ENCODE data around the gene B3GNT7. TPM values are rescaled to one million over a fixed set of nuclear protein-coding genes. Genes with fewer than 3 reads are reported as not detected.
A peak's percentile ranks its signal among the peaks of the same experiment; 100 is the strongest.
"Not testable (repeated sequence)": the region's sequence is repeated elsewhere in the genome, so short reads cannot be mapped to it uniquely, and the experiment has no call there.

B3GNT7 gene
- total RNA-seq, 1 donor from 2014 or later: 5.6 TPM

DNA sequence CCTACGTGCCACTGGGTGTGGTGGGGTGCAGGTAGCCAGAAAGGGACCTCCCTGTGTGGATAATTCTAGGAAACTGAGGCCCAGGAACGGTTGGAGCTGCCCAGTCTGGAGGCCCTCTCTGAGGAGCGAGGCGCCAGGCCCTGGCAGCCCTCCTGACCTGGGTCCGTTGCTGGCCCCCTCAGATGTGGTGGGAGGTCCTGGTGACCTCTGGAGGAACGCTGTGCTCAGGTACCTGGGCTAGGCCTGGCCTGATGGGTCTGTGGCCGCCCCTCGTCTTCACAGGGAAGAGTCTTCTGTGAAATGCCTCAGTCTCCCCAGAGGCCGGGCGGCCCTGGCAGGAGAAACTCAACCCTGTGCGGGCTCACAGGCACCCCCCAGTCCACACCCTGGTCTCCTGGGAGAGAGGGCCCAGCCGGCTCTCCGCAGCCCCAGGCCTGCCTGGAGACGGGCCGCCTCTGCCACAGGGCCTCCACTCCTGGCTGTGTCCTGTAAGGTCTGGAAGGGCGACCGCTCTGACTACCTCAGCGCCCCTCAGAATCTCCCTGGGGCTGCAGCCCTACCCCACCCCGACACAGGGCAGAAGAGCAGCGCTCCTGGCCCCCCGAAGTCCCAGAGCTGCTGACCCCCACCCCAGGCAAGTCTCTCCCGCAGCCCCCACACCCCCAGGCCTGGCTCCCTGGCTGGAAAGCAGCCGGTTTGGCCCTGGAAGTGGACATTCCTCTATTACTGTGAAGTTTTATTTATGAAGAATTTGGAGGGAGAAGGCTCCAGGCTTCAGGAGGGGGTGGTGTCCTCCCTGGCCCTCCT lies 3.7 kb downstream of the B3GNT7 start:
- H3K27me3 Mint-ChIP-seq (ENCODE audit: low read depth): peaks cover 19% of the 10 kb centered on the region
- TF ChIP-seq, protein P1, sequence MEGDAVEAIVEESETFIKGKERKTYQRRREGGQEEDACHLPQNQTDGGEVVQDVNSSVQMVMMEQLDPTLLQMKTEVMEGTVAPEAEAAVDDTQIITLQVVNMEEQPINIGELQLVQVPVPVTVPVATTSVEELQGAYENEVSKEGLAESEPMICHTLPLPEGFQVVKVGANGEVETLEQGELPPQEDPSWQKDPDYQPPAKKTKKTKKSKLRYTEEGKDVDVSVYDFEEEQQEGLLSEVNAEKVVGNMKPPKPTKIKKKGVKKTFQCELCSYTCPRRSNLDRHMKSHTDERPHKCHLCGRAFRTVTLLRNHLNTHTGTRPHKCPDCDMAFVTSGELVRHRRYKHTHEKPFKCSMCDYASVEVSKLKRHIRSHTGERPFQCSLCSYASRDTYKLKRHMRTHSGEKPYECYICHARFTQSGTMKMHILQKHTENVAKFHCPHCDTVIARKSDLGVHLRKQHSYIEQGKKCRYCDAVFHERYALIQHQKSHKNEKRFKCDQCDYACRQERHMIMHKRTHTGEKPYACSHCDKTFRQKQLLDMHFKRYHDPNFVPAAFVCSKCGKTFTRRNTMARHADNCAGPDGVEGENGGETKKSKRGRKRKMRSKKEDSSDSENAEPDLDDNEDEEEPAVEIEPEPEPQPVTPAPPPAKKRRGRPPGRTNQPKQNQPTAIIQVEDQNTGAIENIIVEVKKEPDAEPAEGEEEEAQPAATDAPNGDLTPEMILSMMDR (IDR thresholded peaks at IDR 0.05; ENCODE audit: unreplicated experiment): no peak

DNA sequence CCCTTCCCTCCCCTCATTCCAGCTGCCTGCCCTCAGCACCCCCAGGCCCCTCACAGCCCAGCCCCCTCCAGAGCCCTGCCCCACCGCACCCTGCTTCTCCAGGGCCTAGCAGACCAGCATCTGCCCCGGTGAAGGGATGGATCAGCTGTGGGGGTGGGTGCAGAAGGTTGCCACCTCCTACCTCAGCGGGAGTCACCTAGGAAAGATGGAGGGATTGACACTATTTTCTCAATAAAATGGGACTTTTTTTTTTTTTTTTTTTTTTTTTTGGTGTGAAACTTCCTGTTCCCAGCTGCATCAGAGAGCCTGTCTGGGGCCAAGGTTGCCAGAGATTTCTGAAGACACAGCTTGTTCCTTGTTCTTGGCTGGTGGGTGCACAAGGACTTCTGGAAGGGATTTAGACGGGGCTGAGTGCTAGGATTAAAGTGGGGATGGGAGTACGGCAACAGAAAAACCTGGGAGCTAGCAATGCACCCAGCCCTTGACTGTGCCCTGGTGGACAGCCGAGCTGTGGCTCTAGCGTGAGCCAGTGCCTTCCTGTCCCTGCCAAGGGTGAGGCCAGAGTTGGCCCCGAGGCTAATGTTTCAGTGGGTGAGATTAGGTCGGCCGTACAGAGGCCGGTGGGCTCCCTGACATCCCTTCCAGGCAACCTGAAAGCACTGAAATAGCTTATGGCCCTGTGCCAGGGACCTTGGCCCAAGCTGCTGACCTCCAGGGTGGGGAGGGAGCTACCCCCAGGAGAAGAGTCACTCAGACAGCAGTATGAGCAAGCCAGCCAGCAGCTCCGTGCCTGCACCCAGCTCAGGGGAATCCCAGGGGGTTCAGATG lies 4.6 kb downstream of the B3GNT7 start:
- TF ChIP-seq, protein P1 (IDR thresholded peaks at IDR 0.05; ENCODE audit: unreplicated experiment): no peak
- DNase-seq (ENCODE audit: low spot score in 2 of 2, unreplicated experiment in 2 of 2): no peak
- peaks cover 30% of the 10 kb centered on the region for H3K4me1 Mint-ChIP-seq
- H3K4me3 Mint-ChIP-seq: no peak overlapping the region
- peaks cover 4% of the 10 kb centered on the region for H3K36me3 Mint-ChIP-seq
- no peaks in the 10 kb centered on the region for H3K9me3 Mint-ChIP-seq
- H3K27me3 Mint-ChIP-seq (ENCODE audit: low read depth): peaks cover 12% of the 10 kb centered on the region
- H3K27ac Mint-ChIP-seq: peak overlapping the region; percentile 56

More for the DNA sequence above, 3.7 kb downstream of the B3GNT7 start:
- peaks cover 35% of the 10 kb centered on the region for H3K4me1 Mint-ChIP-seq
- H3K27ac Mint-ChIP-seq: no peak overlapping the region
- peaks cover 4% of the 10 kb centered on the region for H3K36me3 Mint-ChIP-seq
- H3K9me3 Mint-ChIP-seq: no peaks in the 10 kb centered on the region
- DNase-seq (ENCODE audit: low spot score in 2 of 2, unreplicated experiment in 2 of 2): no peak
- H3K4me3 Mint-ChIP-seq: no peak overlapping the region

DNA sequence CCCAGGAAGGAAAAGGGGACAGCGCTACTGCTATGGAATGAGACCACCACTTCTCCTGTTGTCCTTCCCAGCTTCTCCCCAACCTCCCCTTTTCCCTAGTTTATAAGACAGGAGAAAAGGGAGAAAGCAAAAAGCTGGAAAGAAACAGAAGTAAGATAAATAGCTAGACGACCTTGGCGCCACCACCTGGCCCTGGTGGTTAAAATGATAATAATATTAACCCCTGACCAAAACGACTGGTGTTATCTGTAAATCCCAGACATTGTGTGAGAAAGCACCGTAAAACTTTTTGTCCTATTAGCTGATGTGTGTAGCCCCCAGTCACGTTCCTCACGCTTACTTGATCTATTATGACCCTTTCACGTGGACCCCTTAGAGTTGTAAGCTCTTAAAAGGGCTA lies 5.2 kb downstream of the B3GNT7 start:
- not testable (repeated sequence) for H3K9me3 Mint-ChIP-seq; H3K36me3 Mint-ChIP-seq; DNase-seq (ENCODE audit: low spot score in 2 of 2, unreplicated experiment in 2 of 2); H3K4me3 Mint-ChIP-seq
- H3K4me1 Mint-ChIP-seq: peaks cover 34% of the 10 kb centered on the region
- peaks cover 10% of the 10 kb centered on the region for H3K27me3 Mint-ChIP-seq (ENCODE audit: low read depth)
- peak overlapping the region; percentile 56 for H3K27ac Mint-ChIP-seq

DNA sequence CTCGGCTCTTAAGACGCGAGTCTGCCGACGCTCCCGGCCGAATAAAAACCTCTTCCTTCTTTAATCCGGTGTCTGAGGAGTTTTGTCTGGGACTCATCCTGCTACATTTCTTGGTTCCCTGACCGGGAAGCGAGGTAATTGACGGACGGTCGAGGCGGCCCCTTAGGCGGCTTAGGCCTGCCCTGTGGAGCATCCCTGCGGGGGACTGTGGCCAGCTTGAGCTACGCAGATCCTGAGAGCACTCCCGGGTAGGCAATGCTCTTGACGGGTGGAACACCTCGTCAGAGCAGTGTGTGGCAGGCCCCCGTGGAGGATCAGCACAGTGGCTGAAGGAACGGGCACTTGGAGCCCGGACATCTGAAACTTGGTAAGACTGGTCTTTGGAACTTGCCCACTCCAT lies 5.6 kb downstream of the B3GNT7 start:
- H3K9me3 Mint-ChIP-seq; H3K36me3 Mint-ChIP-seq; H3K4me3 Mint-ChIP-seq; DNase-seq (ENCODE audit: low spot score in 2 of 2, unreplicated experiment in 2 of 2): not testable (repeated sequence)
- Mint-ChIP-seq H3K27ac (peak overlapping the region; percentile 21), H3K4me1 (peaks cover 37% of the 10 kb centered on the region), H3K27me3 (ENCODE audit: low read depth) (peaks cover 10% of the 10 kb centered on the region)

DNA sequence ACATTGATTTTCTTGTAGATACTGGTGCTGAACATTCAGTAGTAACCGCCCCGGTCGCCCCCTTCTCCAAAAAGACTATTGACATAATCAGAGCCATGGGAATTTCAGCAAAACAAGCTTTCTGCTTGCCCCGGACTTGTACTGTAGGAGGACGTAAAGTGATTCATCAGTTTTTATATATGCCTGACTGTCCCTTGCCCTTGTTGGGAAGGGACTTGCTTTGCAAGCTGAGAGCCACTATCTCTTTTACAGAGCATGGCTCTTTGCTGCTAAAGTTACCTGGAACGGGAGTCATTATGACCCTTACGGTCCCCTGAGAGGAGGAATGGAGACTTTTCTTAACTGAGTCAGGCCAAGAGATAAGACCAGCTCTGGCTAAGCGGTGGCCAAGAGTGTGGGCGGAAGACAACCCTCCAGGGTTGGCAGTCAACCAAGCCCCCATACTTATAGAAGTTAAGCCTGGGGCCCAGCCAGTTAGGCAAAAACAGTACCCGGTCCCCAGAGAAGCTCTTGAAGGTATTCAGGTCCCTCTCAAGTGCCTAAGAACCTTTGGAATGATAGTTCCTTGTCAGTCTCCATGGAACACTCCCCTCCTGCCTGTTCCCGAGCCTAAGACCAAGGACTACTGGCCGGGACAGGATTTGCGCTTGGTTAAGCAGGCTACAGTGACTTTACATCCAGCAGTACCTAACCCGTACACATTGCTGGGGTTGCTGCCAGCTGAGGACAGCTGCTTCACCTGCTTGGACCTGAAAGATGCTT lies 8.1 kb downstream of the B3GNT7 start:
- not testable (repeated sequence) for H3K27me3 Mint-ChIP-seq (ENCODE audit: low read depth); H3K36me3 Mint-ChIP-seq; DNase-seq (ENCODE audit: low spot score in 2 of 2, unreplicated experiment in 2 of 2); H3K4me3 Mint-ChIP-seq; H3K9me3 Mint-ChIP-seq
- Mint-ChIP-seq H3K27ac (peak overlapping the region; percentile 75), H3K4me1 (peaks cover 34% of the 10 kb centered on the region)

DNA sequence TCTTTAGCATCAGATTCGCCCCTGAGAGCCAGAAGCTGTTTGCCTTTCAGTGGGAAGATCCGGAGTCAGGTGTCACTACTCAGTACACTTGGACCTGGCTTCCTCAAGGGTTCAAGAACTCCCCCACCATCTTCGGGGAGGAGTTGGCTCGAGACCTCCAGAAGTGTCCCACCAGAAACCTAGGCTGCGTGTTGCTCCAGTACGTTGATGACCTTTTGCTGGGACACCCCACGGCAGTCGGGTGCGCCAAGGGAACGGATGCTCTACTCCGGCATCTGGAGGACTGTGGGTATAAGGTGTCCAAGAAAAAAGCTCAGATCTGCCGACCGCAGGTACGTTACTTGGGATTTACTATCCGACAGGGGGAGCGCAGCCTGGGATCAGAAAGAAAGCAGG lies 8.7 kb downstream of the B3GNT7 start:
- not testable (repeated sequence) for H3K4me3 Mint-ChIP-seq; H3K36me3 Mint-ChIP-seq; H3K27me3 Mint-ChIP-seq (ENCODE audit: low read depth)

DNA sequence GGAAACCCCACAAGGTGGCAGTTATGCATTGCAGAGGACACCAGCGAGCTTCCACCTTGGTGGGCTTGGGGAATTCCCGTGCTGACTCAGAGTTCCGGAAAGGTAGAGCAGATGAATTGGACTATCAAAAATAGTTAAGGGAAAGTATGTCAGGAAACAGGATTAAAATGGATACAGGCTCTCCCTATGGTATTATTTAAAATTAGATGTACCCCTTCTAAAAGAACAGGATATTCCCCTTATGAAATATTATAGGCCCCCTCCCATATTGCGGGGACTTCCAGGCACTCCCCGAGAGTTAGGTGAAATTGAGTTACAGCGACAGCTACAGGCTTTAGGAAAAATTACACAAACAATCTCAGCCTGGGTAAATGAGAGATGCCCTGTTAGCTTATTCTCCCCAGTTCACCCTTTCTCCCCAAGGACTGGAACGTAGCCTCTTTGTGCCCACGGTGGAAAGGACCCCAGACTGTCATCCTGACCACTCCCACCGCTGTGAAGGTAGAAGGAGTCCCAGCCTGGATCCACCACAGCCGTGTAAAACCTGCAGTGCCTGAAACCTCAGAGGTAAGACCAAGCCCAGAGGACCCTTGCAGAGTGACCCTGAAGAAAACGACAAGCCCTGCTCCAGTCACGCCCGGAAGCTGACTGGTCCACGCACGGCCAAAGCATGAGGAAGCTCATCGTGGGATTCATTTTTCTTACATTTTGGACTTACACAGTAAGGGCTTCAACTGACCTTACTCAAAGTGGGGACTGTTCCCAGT lies 10.3 kb downstream of the B3GNT7 start:
- Mint-ChIP-seq H3K4me1 (peaks cover 24% of the 10 kb centered on the region), H3K27ac (peak overlapping the region; percentile 77)
- not testable (repeated sequence) for H3K27me3 Mint-ChIP-seq (ENCODE audit: low read depth); H3K9me3 Mint-ChIP-seq; H3K4me3 Mint-ChIP-seq; H3K36me3 Mint-ChIP-seq; DNase-seq (ENCODE audit: low spot score in 2 of 2, unreplicated experiment in 2 of 2)
- TF ChIP-seq, protein P1 (IDR thresholded peaks at IDR 0.05; ENCODE audit: unreplicated experiment): peak; percentile 27

More for the DNA sequence above, 8.7 kb downstream of the B3GNT7 start:
- peaks cover 34% of the 10 kb centered on the region for H3K4me1 Mint-ChIP-seq
- not testable (repeated sequence) for DNase-seq (ENCODE audit: low spot score in 2 of 2, unreplicated experiment in 2 of 2); H3K9me3 Mint-ChIP-seq; H3K27ac Mint-ChIP-seq

DNA sequence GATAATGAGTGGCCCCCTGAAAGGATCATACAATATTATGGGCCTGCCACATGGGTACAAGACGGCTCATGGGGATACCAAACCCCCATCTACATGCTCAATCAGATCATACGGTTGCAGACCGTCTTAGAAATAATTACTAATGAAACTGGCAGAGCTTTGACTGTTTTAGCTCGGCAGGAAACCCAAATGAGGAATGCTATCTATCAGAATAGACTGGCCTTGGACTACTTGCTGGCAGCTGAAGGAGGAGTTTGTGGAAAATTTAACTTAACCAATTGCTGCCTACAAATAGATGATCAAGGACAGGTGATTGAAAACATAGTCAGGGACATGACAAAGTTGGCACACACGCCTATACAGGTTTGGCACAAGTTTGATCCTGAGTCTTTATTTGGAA lies 12.2 kb downstream of the B3GNT7 start:
- not testable (repeated sequence) for H3K4me3 Mint-ChIP-seq; H3K27me3 Mint-ChIP-seq (ENCODE audit: low read depth); H3K27ac Mint-ChIP-seq; DNase-seq (ENCODE audit: low spot score in 2 of 2, unreplicated experiment in 2 of 2); H3K9me3 Mint-ChIP-seq; H3K36me3 Mint-ChIP-seq
- H3K4me1 Mint-ChIP-seq: peaks cover 32% of the 10 kb centered on the region

DNA sequence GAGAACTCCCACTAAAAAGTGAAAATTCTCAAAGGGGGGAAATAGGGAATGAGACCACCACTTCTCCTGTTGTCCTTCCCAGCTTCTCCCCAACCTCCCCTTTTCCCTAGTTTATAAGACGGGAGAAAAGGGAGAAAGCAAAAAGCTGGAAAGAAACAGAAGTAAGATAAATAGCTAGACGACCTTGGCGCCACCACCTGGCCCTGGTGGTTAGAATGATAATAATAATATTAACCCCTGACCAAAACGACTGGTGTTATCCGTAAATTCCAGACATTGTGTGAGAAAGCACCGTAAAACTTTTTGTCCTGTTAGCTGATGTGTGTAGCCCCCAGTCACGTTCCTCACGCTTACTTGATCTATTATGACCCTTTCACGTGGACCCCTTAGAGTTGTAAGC lies 12.8 kb downstream of the B3GNT7 start:
- H3K27me3 Mint-ChIP-seq (ENCODE audit: low read depth); H3K9me3 Mint-ChIP-seq; H3K27ac Mint-ChIP-seq: not testable (repeated sequence)

More for the DNA sequence above, 12.8 kb downstream of the B3GNT7 start:
- H3K4me1 Mint-ChIP-seq: peaks cover 31% of the 10 kb centered on the region
- not testable (repeated sequence) for H3K36me3 Mint-ChIP-seq; DNase-seq (ENCODE audit: low spot score in 2 of 2, unreplicated experiment in 2 of 2); H3K4me3 Mint-ChIP-seq

Data from mesothelial cell of epicardium (in vitro differentiated cells).